Measurements from ENCODE around the gene MRPL48. TPM values are rescaled to one million over a fixed set of nuclear protein-coding genes. Genes with fewer than 3 reads are reported as not detected.

MRPL48 gene
- total RNA-seq, 1 donor from 2014 or later, result 23.3 TPM

GRCh38 chr11:73893041-73893440, 105.4 kb downstream of the MRPL48 start:
- no peaks in the 10 kb centered on the region for H3K27me3 ChIP-seq
- H3K9me3 ChIP-seq, result no peaks in the 10 kb centered on the region
- no peak for DNase-seq (ENCODE audit: extremely low spot score in 2 of 2)
- intact Hi-C loops (cut with DNase I), result no loop called here
- TF ChIP-seq CTCF (IDR thresholded peaks at IDR 0.05), result no peak
- no peak for TF ChIP-seq POLR2AphosphoS5 (IDR thresholded peaks at IDR 0.05; ENCODE audit: insufficient read depth in 1 of 2, low read depth in 1 of 2)
- no peak for TF ChIP-seq POLR2A (IDR thresholded peaks at IDR 0.05)
- H3K27ac ChIP-seq, result no peak overlapping the region
- H3K4me1 ChIP-seq, result no peaks in the 10 kb centered on the region
- H3K36me3 ChIP-seq, result peaks cover 0 to 18% of the 10 kb centered on the region in 2 donors
- H3K4me3 ChIP-seq, result no peak overlapping the region

GRCh38 chr11:73894725-73895335, 107.2 kb downstream of the MRPL48 start:
- intact Hi-C loops (cut with DNase I), result no loop called here
- Histone ChIP-seq H3K27ac (no peak overlapping the region), H3K9me3 (no peaks in the 10 kb centered on the region), H3K4me1 (no peaks in the 10 kb centered on the region), H3K27me3 (no peaks in the 10 kb centered on the region), H3K36me3 (peaks cover 0 to 17% of the 10 kb centered on the region in 2 donors), H3K4me3 (no peak overlapping the region)
- no peak for TF ChIP-seq POLR2A (IDR thresholded peaks at IDR 0.05)
- TF ChIP-seq CTCF (IDR thresholded peaks at IDR 0.05), result no peak
- no peak for TF ChIP-seq POLR2AphosphoS5 (IDR thresholded peaks at IDR 0.05; ENCODE audit: insufficient read depth in 1 of 2, low read depth in 1 of 2)
- no peak for DNase-seq (ENCODE audit: extremely low spot score in 2 of 2)

GRCh38 chr11:73902303-73902702, 114.6 kb downstream of the MRPL48 start:
- Histone ChIP-seq H3K36me3 (peaks cover 0 to 16% of the 10 kb centered on the region in 2 donors), H3K27ac (no peak overlapping the region), H3K4me1 (no peaks in the 10 kb centered on the region), H3K4me3 (no peak overlapping the region), H3K9me3 (no peaks in the 10 kb centered on the region), H3K27me3 (no peaks in the 10 kb centered on the region)
- TF ChIP-seq POLR2A (IDR thresholded peaks at IDR 0.05), result no peak
- no peak for DNase-seq (ENCODE audit: extremely low spot score in 2 of 2)
- intact Hi-C loops (cut with DNase I), result no loop called here

- TF ChIP-seq CTCF (IDR thresholded peaks at IDR 0.05) (no peak), POLR2A (IDR thresholded peaks at IDR 0.05) (no peak), POLR2AphosphoS5 (IDR thresholded peaks at IDR 0.05; ENCODE audit: insufficient read depth in 1 of 2, low read depth in 1 of 2) (no peak)
- no peak overlapping the region for H3K27ac ChIP-seq
- intact Hi-C loops (cut with DNase I), result no loop called here
These were observed 119.5 kb downstream of the MRPL48 start for GRCh38 chr11:73907191-73907590.

GRCh38 chr11:73912026-73912425, 124.4 kb downstream of the MRPL48 start:
- H3K36me3 ChIP-seq, result peaks cover 0 to 49% of the 10 kb centered on the region in 2 donors

More at GRCh38 chr11:73907191-73907590, 119.5 kb downstream of the MRPL48 start:
- Histone ChIP-seq H3K36me3 (peaks cover 0 to 21% of the 10 kb centered on the region in 2 donors), H3K9me3 (no peaks in the 10 kb centered on the region), H3K4me3 (no peak overlapping the region), H3K27me3 (no peaks in the 10 kb centered on the region), H3K4me1 (no peaks in the 10 kb centered on the region)
- DNase-seq (ENCODE audit: extremely low spot score in 2 of 2), result no peak

More at GRCh38 chr11:73912026-73912425, 124.4 kb downstream of the MRPL48 start:
- Histone ChIP-seq H3K4me1 (no peaks in the 10 kb centered on the region), H3K27me3 (no peaks in the 10 kb centered on the region), H3K27ac (no peak overlapping the region), H3K4me3 (no peak overlapping the region), H3K9me3 (no peaks in the 10 kb centered on the region)
- TF ChIP-seq POLR2A (IDR thresholded peaks at IDR 0.05), result no peak
- no peak for TF ChIP-seq POLR2AphosphoS5 (IDR thresholded peaks at IDR 0.05; ENCODE audit: insufficient read depth in 1 of 2, low read depth in 1 of 2)
- TF ChIP-seq CTCF (IDR thresholded peaks at IDR 0.05), result no peak
- no peak for DNase-seq (ENCODE audit: extremely low spot score in 2 of 2)
- intact Hi-C loops (cut with DNase I), result no loop called here

All from vagina (tissue), 2 donors.